Measurements from ENCODE around the gene ABHD6. TPM values are rescaled to one million over a fixed set of nuclear protein-coding genes. Genes with fewer than 3 reads are reported as not detected.
"Not testable (repeated sequence)": the region's sequence is repeated elsewhere in the genome, so short reads cannot be mapped to it uniquely, and the experiment has no call there.

Gene ABHD6
- total RNA-seq, 1 donor from 2014 or later, result 9.5 TPM

DNA sequence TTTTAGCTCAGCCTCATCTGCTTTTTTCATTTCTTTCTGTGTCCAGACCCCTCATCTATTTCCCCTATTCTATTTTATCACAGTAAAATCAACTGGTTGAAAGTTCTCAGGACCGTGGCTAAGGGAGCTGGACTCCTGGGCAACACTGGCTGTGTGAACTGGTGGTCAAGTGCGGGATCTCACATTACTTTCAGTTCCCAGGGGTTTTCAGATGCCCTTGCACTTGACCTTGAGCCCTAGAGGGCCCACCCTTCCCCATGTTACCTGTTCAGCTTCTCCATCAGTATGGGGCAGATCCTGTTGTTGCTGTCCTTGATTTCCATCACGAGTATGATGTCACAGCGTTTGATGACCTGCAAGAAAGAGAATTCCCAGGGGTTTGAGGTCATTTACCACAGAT lies 29.6 kb upstream of the ABHD6 start:
- DNase-seq (ENCODE audit: extremely low read depth, low read depth, low spot score), result no peak

- DNase-seq (ENCODE audit: extremely low read depth, low read depth, low spot score), result no peak
Observed at GRCh38 chr3:58209933-58210332, 27.7 kb upstream of the ABHD6 start.

- no peak for DNase-seq (ENCODE audit: extremely low read depth, low read depth, low spot score)
Observed at GRCh38 chr3:58210761-58211460, 26.7 kb upstream of the ABHD6 start, which contains the start of gene DNASE1L3. Gene DNASE1L3 (minus strand): TSS chr3:58210972. CDS start chr3:58210906, 66 bp downstream.

DNA sequence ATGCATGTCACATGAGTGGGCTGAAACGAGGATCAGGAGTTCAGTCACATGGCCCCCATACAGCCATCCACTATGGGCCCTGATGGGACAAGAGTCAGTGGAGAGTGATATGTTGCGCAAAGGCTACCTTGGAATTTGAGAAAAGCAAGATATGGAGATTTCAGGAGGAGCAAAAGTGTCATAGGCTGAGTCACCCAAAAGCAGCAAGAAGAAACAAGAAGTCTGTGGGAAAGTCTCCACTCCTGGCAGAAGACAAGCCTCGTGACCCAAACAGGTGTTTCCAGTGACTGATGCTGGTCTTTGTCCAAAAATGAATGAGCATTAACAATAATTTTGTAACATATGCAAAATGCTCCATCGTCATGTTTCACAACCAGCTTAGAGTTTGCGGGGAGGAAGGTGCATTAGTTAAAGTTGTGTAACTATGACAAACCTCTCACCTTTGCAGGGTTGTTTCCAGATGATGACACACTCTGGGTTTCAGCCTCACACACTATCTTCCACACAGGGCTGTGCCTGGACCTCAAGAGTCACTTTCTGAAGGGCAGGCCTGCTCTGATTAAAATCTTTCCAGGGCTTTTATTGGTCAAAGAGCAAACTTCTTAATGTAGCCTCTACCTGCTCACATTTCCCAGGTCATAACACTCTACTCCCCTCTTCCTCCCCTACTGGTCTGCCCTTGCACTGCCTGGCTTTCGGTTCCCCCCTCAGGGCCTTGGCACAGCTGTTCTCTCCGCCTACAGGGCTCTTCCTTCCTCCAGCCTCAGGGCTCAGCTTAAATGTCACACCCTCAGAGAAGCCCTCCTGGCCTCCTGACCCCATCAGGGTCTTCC lies 22.9 kb upstream of the ABHD6 start:
- DNase-seq (ENCODE audit: extremely low read depth, low read depth, low spot score), result no peak

DNA sequence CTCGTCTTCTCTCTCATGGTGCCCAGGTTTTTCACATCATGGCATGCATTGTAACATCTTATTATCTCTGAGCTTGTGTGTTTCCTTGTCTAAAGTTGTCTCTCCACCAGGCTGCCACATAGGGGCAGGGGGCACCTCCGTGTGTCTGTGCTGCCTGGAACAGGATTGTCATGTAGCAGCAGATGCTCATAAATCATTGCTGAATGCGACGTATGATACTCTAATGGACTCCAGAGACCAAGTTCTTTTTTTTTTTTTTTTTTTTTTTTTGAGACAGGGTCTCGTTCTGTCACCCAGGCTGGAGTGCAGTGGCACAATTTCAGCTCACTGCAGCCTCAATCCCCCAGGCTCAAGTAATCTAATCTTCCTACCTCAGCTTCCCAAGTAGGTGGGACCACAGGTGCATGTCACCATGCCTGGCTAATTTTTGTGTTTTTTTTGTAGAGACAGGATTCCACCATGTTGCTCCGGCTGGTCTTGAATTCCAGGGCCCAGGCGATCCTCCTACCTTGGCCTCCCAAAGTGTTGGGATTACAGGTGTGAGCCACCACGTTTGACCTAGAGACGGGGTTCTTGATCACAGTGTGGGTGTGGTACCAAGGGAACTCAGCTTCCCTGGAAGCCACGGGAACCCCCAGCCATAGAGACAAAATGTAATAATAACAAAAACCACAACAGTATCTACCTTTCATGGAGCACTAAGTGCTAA lies 22.1 kb upstream of the ABHD6 start:
- DNase-seq (ENCODE audit: extremely low read depth, low read depth, low spot score), result no peak

GRCh38 chr3:58216496-58217195 lies 20.9 kb upstream of the ABHD6 start:
- no peak for DNase-seq (ENCODE audit: extremely low read depth, low read depth, low spot score)

DNA sequence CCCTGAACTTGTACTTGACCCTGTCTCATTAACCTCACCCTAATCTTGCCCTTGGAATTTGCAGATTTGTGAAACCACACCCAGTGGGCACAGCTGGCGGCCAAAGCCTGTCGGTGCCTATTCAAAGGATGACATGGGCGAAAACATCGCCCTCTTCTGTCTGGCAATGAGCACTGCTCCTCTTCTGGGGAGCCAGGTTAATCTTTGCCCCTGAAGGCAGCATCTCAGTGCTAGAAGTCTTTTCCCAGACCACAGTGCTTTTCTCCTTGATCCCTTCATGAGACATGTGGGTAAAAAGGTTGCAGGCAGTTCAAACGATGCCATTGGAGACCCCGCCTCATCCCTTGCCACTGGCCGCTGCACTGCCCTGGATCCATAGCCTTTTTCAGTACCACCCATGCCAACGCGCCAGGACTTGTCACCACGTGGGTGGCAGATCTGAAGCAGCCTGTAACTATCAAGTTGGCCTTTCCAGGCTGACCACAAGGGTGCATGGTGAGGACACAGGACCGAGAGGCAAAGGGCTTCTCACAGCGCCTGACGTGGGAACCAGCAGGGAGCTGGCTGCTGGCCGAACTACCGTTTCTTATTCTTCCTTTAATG lies 20.3 kb upstream of the ABHD6 start:
- no peak for DNase-seq (ENCODE audit: extremely low read depth, low read depth, low spot score)

DNA sequence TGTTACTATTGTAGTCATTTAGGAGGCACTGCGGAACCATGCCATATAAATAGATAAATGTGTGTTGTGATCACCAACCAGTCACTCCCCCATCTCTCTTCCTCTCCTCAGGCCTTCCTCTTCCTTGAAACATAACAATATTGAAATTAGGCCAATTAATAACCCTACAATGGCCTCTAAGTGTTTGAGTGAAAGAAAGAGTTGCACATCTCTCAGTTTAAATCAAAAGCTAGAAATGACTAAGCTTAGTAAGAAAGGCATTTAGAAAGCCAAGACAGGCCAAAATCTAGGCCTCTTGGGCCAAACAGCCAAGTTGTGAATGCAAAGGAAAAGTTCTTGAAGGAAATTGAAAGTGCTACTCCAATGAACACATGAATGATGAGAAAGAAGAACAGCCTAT lies 18.7 kb upstream of the ABHD6 start:
- no peak for DNase-seq (ENCODE audit: extremely low read depth, low read depth, low spot score)

- DNase-seq (ENCODE audit: extremely low read depth, low read depth, low spot score), result no peak
Observed at GRCh38 chr3:58222161-58222724, 15.3 kb upstream of the ABHD6 start.

GRCh38 chr3:58223855-58224254 lies 13.7 kb upstream of the ABHD6 start:
- no peak for DNase-seq (ENCODE audit: extremely low read depth, low read depth, low spot score)

DNA sequence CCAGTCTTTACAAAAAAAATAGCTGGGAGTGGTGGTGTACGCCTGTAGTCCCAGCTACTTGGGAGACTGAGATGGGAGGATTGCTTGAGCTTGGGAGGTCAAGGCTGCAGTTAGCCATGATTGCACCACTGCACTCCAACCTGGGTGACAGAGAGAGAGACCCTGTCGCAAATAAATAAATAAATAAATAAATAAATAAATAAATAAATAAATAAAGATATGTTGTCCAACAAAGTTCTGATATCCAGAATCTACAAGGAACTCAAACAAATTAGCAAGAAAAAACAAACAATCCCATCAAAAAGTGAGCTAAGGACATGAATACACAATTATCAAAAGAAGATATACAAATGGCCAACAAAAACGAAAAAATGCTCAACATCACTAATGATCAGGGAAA lies 9.7 kb upstream of the ABHD6 start:
- DNase-seq (ENCODE audit: extremely low read depth, low read depth, low spot score), result not testable (repeated sequence)

- DNase-seq (ENCODE audit: extremely low read depth, low read depth, low spot score), result no peak
Observed at GRCh38 chr3:58230876-58231552, 6.6 kb upstream of the ABHD6 start.

- no peak for DNase-seq (ENCODE audit: extremely low read depth, low read depth, low spot score)
Observed at GRCh38 chr3:58231666-58232065, 5.9 kb upstream of the ABHD6 start.

DNA sequence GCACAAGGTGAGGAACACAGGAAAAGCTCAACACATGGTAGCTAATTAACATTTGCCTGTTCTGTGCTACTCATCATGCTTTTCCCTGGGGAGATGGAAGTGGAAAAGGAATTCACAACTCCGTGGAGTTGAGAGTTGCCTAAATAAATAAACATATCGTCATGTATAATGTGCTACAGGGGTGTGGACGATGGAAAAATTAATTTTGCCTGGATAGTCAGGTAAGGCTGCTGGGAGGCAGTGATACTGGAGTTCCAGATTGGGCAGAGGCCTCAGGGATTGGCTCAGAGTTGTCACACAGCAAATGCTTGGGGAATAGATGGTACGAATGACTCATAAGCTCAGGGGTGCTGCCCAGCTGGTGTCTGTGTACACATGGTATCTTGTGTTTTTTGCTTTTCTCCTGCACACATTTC lies 3.1 kb upstream of the ABHD6 start:
- no peak for DNase-seq (ENCODE audit: extremely low read depth, low read depth, low spot score)

DNA sequence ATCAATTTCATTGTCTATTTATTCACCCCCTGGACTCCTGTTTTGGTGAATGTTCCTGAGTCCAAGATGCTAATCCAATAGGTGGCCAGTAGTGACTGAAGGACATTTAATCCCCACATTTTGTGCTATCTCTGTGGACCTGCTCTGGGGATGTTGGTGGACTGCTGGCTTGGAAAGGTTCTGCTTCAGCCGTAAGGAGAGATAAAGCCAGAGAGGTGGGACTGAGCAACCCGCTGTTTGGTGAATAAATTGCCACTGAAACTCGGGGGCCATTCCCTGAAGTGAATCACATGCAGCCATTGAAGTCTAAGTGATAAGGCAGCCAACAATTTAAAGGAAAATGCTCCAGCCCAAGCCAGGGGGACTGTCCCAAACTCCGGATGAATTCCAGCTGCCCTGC lies 1.6 kb upstream of the ABHD6 start:
- DNase-seq (ENCODE audit: extremely low read depth, low read depth, low spot score), result no peak

DNA sequence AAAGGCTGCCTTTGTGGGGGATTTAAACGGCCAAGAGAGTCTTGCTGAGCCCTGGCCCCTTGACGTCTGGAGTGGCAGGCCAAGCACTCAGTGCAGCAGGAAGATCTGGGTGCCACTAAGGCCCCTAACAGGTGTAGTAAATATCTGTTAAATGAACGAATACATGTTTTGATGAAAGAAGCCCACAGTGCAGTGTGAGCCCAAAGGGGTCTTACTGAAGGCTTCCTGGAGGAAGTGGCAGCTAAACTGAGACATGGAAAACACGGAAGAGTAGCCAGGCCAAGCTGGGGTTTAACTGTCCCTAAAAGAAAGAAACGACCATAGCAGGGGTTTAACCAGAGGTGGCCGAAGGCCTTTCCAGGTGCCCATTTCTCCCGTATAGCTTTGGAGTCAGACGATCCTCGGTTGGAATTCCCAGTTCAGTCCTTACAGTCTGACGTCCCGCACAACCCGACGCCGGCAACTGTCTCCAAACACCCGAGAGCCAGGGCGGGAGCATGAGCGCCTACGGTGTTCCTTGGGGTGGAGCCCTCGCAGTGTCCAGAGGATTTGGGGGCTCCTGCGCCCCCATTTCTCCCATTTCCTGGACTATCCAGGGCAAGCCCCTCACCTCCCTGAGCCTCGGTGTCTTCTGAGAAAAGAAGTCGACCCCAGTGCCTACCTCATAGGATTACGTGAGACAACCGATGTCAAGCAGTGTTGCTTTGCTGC lies 910 bp upstream of the ABHD6 start:
- no peak for DNase-seq (ENCODE audit: extremely low read depth, low read depth, low spot score)

- DNase-seq (ENCODE audit: extremely low read depth, low read depth, low spot score), result no peak
Observed at GRCh38 chr3:58237941-58238681, 519 bp downstream of the ABHD6 start.

DNA sequence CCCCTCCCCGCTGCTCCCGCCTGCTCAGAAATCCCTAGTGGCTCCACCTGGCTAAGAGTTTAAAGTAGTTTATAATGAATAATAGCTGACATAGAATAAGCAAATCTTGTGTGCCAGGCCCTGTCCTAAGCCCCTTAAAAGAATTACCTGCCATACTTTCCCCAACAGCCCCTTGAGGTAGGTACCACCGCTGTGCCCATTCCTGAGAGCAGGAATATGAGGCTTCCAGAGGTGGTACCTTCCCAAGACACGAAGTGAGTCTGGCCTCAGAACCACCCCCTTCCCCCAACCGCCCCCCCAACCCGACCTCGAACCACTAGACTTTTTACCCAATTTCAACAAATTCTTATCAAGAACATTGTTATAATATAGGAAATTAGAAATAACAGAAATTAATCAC lies 1.2 kb downstream of the ABHD6 start:
- no peak for DNase-seq (ENCODE audit: extremely low read depth, low read depth, low spot score)

All from glomerular endothelial cell (primary cell).